Measurements from ENCODE around the gene DPP6.

Gene DPP6

DNA sequence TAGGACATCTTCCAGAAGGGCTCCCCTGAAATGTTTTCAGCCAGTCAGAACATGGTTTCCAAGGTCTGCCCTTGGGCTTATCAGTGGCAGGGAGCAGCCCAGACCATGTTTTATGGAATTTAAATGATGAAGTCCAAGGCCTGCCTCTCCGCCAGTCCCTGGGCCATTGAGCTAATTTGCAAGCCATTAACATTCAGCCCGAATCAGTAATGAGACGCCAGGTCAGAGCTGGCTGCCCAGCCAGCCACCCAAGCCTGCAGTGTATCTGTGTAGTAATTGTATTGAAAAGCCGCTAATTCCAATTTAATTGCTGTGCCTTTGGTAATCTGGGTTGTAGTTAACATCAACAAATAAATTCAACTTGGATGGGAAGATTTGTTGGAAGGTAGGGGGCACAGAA is 819.3 kb downstream of the DPP6 start:
- H3K4me1 Mint-ChIP-seq (ENCODE audit: low read depth): no peaks in the 10 kb centered on the region
- peaks cover 24% of the 10 kb centered on the region for H3K27me3 Mint-ChIP-seq (ENCODE audit: low read depth)
- no peaks in the 10 kb centered on the region for H3K36me3 Mint-ChIP-seq (ENCODE audit: low read depth)
- H3K9me3 Mint-ChIP-seq: no peaks in the 10 kb centered on the region
- H3K27ac Mint-ChIP-seq: no peak overlapping the region
- no peak overlapping the region for H3K4me3 Mint-ChIP-seq

DNA sequence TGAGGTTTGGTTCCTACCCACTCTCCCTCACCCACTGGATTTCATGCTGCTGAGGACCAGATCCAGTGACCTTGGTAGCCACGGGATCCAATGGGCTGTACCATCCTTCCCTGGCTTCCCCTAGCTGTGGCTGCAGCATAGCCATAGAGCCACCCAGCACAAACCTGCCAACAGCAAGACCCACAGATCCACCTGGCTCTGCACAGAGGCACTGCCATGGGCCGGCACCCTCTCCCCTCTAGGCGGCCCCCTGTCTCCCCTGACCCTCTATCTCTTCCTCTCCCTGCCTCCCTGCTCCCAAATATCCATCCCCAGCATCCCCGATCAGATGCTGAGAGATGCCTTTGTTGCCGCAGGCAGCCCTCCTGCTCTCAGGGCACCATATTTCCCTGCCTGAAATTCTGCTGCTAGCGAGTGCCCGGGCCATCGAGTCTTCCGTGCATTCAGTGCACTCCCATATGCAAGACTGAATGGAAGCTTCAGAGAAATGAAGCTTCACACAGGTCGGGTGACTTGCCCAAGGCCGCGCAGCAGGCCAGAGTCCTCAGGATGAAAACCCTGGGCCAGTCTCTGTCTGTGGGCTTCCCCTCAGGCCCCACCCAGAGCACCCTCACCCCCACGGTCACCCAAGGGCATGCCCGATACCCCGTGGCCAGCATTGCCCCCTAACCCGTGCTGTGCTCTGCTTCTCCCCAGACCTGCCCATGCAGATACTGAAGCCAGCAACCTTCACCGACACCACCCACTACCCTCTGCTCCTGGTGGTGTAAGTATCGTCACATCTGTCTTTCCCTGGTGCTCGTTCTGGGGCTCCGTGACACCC is 819.9 kb downstream of the DPP6 start:
- H3K27ac Mint-ChIP-seq: no peak overlapping the region

DNA sequence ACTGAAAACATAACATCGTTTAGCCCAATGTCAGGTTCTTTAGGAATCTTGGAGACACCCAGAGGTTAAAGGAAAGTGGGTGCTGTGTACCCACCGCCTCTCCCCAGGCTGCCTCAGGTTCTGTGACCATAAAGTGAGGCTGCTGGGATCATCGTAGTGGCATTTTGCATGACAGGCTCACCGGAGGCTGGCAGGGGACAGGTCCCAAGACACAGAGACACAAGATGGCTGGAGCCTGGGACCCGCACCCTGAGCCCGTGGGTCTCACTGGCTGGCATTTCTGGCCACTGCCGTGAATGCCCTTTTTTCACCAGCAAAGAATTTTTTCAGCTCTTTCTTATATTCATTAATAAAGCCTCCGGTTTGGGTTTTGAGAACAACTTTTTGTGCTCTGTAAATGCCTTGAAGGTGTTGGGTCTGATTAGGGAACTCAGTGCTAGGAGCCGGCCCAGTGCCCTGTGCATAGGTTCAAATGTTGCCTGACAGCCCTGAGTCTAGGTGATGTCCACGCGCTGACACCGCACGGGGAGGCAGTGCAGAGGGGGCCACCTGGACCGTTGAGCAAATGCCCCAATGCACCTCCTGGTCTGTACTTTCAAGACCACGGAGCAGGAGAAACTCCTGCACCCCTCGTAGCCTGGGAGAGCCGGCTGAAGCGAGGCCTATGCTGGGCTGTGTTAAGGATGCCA is 820.8 kb downstream of the DPP6 start:
- Mint-ChIP-seq H3K4me1 (ENCODE audit: low read depth) (no peaks in the 10 kb centered on the region), H3K27me3 (ENCODE audit: low read depth) (peaks cover 13% of the 10 kb centered on the region), H3K9me3 (no peaks in the 10 kb centered on the region), H3K27ac (no peak overlapping the region), H3K4me3 (no peak overlapping the region), H3K36me3 (ENCODE audit: low read depth) (no peaks in the 10 kb centered on the region)

More for the DNA sequence above, 819.9 kb downstream of the DPP6 start:
- Mint-ChIP-seq H3K27me3 (ENCODE audit: low read depth) (peaks cover 18% of the 10 kb centered on the region), H3K9me3 (no peaks in the 10 kb centered on the region), H3K4me3 (no peak overlapping the region), H3K36me3 (ENCODE audit: low read depth) (no peaks in the 10 kb centered on the region), H3K4me1 (ENCODE audit: low read depth) (no peaks in the 10 kb centered on the region)

DNA sequence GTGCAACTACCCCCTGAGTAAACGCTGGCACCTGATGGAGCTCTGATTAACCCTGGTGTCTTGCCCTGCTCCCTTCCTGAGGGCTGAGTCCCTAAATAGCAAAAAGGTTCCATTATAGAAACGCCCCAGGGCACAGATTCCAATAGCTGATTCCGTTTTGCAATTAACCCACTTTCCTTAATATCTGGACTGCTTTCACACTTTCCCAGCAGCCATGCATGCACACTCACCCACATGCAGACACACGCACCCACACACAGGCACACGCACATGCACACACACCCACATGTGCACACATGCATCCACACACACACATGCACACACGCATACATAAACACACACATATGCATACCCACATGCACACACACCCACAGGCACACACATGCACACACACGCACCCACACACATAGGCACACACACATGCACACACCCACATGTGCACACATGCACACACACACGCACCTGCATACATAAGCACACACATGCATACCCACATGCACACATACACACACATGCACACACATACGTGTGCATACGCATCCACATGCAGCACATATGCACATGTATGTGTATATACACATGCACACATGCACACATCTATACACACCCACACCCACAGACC is 821.4 kb downstream of the DPP6 start:
- Mint-ChIP-seq H3K27me3 (ENCODE audit: low read depth) (peaks cover 8% of the 10 kb centered on the region), H3K36me3 (ENCODE audit: low read depth) (no peaks in the 10 kb centered on the region), H3K9me3 (no peaks in the 10 kb centered on the region), H3K4me3 (no peak overlapping the region), H3K27ac (no peak overlapping the region), H3K4me1 (ENCODE audit: low read depth) (no peaks in the 10 kb centered on the region)

DNA sequence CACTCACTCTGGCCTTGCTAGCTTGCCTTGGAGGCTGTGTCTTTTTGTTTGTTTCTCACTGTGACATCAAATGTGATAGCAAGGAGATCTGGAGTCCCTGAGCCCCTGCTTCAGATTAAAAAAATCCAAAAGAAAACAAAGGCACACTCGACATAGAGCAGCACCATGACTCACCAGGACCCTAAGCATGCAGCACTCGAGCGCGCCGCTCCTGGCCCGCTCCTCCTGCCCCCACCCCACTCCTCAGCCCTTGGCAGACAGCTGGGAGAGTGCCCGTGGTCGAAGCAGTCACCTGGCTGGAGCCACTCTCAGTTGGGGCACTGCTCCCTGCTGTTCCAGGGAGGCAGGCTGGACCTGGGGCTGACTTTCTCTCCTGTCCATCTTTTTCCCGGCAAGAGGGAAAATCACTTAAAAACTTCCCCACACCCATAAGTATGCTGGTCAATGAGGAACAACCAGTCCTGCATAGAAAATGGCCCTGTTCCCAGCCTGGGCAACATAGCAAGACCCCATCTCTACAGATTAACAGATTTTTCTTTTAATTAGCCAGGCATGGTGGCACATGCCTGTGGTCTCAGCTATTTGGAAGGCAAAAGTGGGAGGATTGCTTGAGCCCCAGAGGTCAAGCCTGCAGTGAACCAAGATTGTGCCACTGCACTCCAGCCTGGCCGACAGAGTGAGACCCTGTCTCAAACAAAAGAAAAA is 822.4 kb downstream of the DPP6 start:
- H3K9me3 Mint-ChIP-seq: no peaks in the 10 kb centered on the region
- H3K27me3 Mint-ChIP-seq (ENCODE audit: low read depth): peaks cover 3% of the 10 kb centered on the region
- no peaks in the 10 kb centered on the region for H3K4me1 Mint-ChIP-seq (ENCODE audit: low read depth)
- no peak overlapping the region for H3K27ac Mint-ChIP-seq
- no peaks in the 10 kb centered on the region for H3K36me3 Mint-ChIP-seq (ENCODE audit: low read depth)
- no peak overlapping the region for H3K4me3 Mint-ChIP-seq

DNA sequence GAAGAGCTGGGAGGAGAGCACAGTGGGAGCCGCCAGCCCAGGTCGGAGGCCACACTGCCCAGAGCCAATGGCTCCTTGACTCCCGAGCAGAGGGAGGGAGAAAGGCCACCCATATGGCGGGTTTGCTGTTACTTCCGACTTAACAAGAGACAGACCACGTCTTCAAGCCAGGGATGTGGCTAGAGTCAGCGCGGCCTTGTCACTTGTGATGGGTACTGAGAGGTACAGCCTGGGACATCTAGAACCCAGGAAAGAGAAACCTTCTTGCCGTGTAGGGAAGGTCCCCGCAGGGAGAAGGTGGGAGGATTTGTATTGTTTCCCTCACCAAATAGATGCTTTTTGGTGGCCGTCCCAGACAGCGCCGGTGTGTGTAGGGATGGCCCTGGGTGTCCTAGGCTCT is 823.1 kb downstream of the DPP6 start:
- no peak overlapping the region for H3K4me3 Mint-ChIP-seq
- no peak overlapping the region for H3K27ac Mint-ChIP-seq
- H3K36me3 Mint-ChIP-seq (ENCODE audit: low read depth): no peaks in the 10 kb centered on the region
- H3K27me3 Mint-ChIP-seq (ENCODE audit: low read depth): peaks cover 3% of the 10 kb centered on the region
- H3K9me3 Mint-ChIP-seq: no peaks in the 10 kb centered on the region
- H3K4me1 Mint-ChIP-seq (ENCODE audit: low read depth): no peaks in the 10 kb centered on the region

DNA sequence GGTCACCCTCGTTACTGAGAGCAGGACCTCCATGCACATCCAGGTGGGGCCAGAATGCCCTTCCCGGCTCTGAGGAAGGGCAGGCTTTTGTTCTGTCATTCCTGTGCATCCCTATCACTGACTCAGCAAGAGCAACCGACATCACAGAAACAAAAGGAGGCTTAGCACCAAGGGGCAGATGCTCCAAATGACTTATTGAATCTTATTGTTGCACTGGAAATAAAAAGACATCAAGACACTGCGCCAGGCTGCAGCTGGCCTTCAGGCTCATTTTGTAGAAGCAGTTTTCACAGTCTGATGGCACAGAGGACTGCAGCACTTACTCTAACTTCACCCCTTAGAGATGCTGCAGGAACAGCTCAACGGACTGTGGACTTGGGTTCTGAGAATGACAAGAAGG is 824.3 kb downstream of the DPP6 start:
- Mint-ChIP-seq H3K4me1 (ENCODE audit: low read depth) (no peaks in the 10 kb centered on the region), H3K4me3 (no peak overlapping the region), H3K9me3 (no peaks in the 10 kb centered on the region), H3K27me3 (ENCODE audit: low read depth) (no peaks in the 10 kb centered on the region), H3K36me3 (ENCODE audit: low read depth) (no peaks in the 10 kb centered on the region), H3K27ac (no peak overlapping the region)

DNA sequence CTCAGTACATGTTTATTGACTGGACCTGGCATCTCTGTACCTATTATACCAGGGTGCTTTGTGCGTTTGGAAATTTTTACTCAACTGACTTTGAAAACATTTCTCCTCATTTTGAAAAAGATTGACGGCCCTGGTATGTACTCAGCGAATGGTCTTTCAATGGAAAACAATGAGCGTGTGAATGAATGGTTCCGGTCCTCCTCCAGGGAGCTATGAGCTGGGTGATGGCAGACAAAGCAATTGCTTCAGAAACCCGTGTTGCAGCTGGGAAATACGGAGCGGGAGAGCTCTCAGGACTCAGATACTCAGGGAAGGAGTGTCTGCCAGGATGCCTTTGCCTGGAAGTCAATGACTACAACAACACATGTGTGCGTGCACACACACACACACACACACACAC is 824.8 kb downstream of the DPP6 start:
- Mint-ChIP-seq H3K27ac (no peak overlapping the region), H3K4me1 (ENCODE audit: low read depth) (no peaks in the 10 kb centered on the region), H3K4me3 (no peak overlapping the region), H3K36me3 (ENCODE audit: low read depth) (no peaks in the 10 kb centered on the region), H3K27me3 (ENCODE audit: low read depth) (no peaks in the 10 kb centered on the region), H3K9me3 (no peaks in the 10 kb centered on the region)

DNA sequence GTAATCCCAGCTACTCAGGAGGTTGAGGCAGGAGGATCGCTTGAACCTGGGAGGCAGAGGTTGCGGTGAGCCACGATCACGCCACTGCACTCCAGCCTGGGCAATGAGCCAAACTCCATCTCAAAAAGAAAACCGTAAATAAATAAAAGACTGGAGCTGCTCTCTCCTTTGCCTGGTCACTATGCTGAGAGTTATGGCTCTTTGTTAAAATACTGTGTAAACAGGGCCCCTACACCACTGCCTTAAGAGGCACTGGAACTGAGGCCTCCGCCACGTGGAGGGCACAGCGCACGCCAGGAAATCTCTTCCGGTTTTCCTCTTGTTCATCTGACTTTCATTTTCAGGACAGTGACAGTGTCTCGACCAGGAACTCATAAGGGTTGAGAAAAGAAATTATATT is 827.4 kb downstream of the DPP6 start:
- Mint-ChIP-seq H3K36me3 (ENCODE audit: low read depth) (no peaks in the 10 kb centered on the region), H3K27ac (no peak overlapping the region), H3K27me3 (ENCODE audit: low read depth) (no peaks in the 10 kb centered on the region), H3K9me3 (no peaks in the 10 kb centered on the region), H3K4me3 (no peak overlapping the region), H3K4me1 (ENCODE audit: low read depth) (no peaks in the 10 kb centered on the region)

DNA sequence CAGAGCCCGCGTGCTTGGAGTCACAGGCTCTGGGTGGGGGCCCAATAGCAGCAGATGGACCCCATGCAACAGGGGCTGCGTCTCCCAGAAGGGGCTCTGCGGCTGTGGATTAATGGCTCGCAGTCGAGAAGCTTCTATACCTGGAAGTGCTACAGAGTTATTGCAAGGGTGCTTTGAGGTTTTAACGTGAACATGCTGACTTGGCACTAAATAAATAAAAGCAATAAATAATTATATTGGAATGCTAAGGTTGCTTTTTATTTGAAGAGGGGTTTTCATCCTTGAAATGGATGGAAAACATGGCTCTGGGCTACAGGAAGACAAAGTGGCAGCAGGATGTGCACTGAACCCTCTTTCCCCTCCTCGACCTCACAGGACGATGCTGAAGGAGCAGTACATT is 828.3 kb downstream of the DPP6 start:
- no peaks in the 10 kb centered on the region for H3K27me3 Mint-ChIP-seq (ENCODE audit: low read depth)
- no peak overlapping the region for H3K27ac Mint-ChIP-seq
- H3K4me1 Mint-ChIP-seq (ENCODE audit: low read depth): no peaks in the 10 kb centered on the region
- H3K4me3 Mint-ChIP-seq: no peak overlapping the region
- H3K9me3 Mint-ChIP-seq: no peaks in the 10 kb centered on the region
- no peaks in the 10 kb centered on the region for H3K36me3 Mint-ChIP-seq (ENCODE audit: low read depth)

DNA sequence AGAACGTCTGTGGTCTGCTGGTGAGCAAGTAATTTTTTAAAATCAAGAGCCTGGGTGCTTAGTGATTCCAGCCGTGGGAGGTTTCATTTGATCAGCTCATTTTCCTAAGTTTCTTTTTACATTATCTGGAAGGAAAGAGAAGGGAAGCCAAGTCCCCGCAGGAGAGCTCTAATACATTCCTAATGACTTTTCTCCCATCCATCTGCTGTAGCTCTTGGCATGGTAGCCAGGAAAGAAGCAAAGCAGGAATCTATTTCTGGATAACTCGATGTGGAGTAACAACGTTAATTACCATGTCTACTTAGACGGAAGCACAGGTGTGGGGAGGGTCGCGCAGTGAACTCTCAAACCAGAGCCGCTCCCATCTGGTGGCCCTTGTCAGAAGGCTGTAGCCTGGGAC is 828.8 kb downstream of the DPP6 start:
- no peaks in the 10 kb centered on the region for H3K9me3 Mint-ChIP-seq
- H3K27ac Mint-ChIP-seq: no peak overlapping the region
- no peaks in the 10 kb centered on the region for H3K36me3 Mint-ChIP-seq (ENCODE audit: low read depth)
- no peaks in the 10 kb centered on the region for H3K4me1 Mint-ChIP-seq (ENCODE audit: low read depth)
- no peak overlapping the region for H3K4me3 Mint-ChIP-seq
- H3K27me3 Mint-ChIP-seq (ENCODE audit: low read depth): no peaks in the 10 kb centered on the region

DNA sequence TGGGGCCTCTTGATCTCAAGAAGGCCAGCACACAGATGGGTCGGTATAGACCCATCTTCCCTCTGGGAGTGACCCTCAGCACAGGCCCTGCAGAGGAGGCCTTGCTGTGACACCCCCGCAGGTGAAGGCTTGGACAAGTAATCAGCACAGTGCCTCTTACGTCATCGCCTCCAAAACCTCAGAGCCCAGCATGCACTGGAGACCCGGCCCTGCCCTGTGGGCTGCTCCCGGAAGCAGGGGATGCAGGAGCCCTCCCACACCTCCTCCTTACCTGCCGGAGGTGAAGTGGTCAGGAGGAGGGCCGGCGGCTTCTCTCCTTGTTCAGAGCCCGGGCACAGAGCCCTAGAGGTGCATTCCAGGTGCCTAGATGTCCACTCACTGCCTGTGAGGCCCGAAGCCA is 829.3 kb downstream of the DPP6 start:
- no peaks in the 10 kb centered on the region for H3K36me3 Mint-ChIP-seq (ENCODE audit: low read depth)
- H3K9me3 Mint-ChIP-seq: no peaks in the 10 kb centered on the region
- H3K27ac Mint-ChIP-seq: no peak overlapping the region
- H3K4me1 Mint-ChIP-seq (ENCODE audit: low read depth): no peaks in the 10 kb centered on the region
- H3K4me3 Mint-ChIP-seq: no peak overlapping the region
- no peaks in the 10 kb centered on the region for H3K27me3 Mint-ChIP-seq (ENCODE audit: low read depth)

DNA sequence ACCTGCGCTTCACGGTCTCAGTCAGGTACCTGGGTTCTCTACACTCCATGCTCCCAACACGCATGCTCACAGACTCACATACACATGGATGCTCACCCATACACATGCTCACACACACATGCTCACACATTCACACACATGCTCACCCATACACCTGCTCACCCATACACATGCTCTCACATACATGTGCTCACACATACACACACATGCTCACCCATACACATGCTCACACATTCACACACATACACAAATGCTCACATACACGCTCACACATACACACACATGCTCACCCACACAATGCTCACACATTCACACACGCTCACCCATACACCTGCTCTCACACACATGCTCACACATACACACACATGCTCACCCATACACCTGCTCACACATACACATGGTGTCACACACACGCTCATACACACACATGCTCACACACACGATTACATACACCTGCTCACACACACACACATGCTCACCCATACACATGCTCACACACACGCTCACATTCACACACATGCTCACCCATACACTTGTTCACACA is 830.8 kb downstream of the DPP6 start:
- H3K4me3 Mint-ChIP-seq: no peak overlapping the region

DNA sequence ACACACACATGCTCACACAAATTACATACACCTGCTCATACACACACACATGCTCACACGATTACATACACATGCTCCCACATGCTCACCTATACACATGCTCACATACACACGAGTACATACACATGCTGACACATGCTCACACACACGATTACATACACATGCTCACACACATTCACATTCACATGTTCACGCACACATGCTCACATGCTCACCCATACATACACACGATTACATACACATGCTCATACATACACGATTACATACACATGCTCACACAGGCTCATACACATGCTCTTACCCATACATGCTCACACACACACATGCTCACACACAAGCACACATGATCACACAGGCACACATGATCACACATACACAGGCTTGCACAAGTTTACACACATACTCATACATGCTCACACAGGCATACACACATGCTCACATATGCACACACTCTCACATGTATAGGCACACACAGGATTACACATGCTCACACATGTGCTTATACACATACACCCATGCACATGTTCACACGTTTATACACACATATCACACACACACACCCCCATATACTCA is 832.2 kb downstream of the DPP6 start:
- H3K36me3 Mint-ChIP-seq (ENCODE audit: low read depth): no peaks in the 10 kb centered on the region
- H3K4me3 Mint-ChIP-seq: no peak overlapping the region
- H3K9me3 Mint-ChIP-seq: no peaks in the 10 kb centered on the region
- H3K4me1 Mint-ChIP-seq (ENCODE audit: low read depth): no peaks in the 10 kb centered on the region
- no peak overlapping the region for H3K27ac Mint-ChIP-seq
- H3K27me3 Mint-ChIP-seq (ENCODE audit: low read depth): no peaks in the 10 kb centered on the region

More for the DNA sequence above, 830.8 kb downstream of the DPP6 start:
- Mint-ChIP-seq H3K27me3 (ENCODE audit: low read depth) (no peaks in the 10 kb centered on the region), H3K36me3 (ENCODE audit: low read depth) (no peaks in the 10 kb centered on the region), H3K27ac (no peak overlapping the region), H3K4me1 (ENCODE audit: low read depth) (no peaks in the 10 kb centered on the region), H3K9me3 (no peaks in the 10 kb centered on the region)
